ENCODE data around the gene WARS2. TPM values are rescaled to one million over a fixed set of nuclear protein-coding genes. Genes with fewer than 3 reads are reported as not detected.

The WARS2 gene
- total and polyA plus RNA-seq, 2 experiments from 2014 or later: 6.2 to 19.3 TPM

GRCh38 chr1:119083479-119083878, 57.0 kb downstream of the WARS2 start:
- H4K20me1 ChIP-seq (ENCODE audit: insufficient read depth, poor library complexity, severe bottlenecking): no peaks in the 10 kb centered on the region
- no peak overlapping the region for H2AFZ ChIP-seq
- H3K79me2 ChIP-seq: peaks cover 2% of the 10 kb centered on the region
- TF ChIP-seq EZH2 (IDR thresholded peaks at IDR 0.05; ENCODE audit: borderline replicate concordance): no peak
- no peak for TF ChIP-seq CTCF (IDR thresholded peaks at IDR 0.05; ENCODE audit: poor library complexity)
- no peak for TF ChIP-seq EZH2phosphoT487 (IDR thresholded peaks at IDR 0.05; ENCODE audit: low read depth, severe bottlenecking, unreplicated experiment)
- no peaks in the 10 kb centered on the region for H3K9me2 ChIP-seq (replicated peaks; ENCODE audit: insufficient read depth)
- H3K27me3 ChIP-seq: no peaks in the 10 kb centered on the region
- no peaks in the 10 kb centered on the region for H3K4me1 ChIP-seq (ENCODE audit: insufficient read depth)
- no peaks in the 10 kb centered on the region for H3K36me3 ChIP-seq (replicated peaks; ENCODE audit: insufficient read depth, low read depth)
- H3K4me3 ChIP-seq: no peak overlapping the region
- no peak overlapping the region for H3K4me2 ChIP-seq
- DNase-seq (ENCODE audit: low spot score): no peak
- 90% methylated on average over 1 of the region's 1 CpG for WGBS (ENCODE audit: low lambda C conversion rate, missing lambda C conversion rate)
- no peak overlapping the region for H3K27ac ChIP-seq
- H3K9me3 ChIP-seq (ENCODE audit: low read depth): no peaks in the 10 kb centered on the region

DNA sequence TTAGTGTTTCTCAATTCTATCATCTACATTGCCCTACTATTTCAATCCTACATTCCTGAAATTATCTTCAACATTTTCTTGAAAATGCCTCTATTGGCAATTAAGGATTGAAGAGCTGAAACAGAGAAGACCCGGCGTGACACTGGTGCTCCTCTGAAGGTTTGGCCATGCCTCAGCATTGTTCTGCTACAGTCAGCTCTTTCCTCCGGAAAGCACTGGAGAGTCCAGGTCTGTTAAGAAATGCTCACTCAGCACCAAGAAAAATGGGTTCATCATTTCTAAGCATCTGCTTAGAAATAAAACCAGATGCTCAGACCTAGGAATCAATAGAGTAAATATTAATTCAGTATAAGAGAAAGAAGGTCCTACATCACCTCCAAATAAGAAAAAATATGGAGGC, 58.8 kb downstream of the WARS2 start:
- H3K79me2 ChIP-seq: no peaks in the 10 kb centered on the region
- DNase-seq (ENCODE audit: low spot score): no peak
- H3K4me1 ChIP-seq (ENCODE audit: insufficient read depth): no peaks in the 10 kb centered on the region
- H3K9me2 ChIP-seq (replicated peaks; ENCODE audit: insufficient read depth): no peaks in the 10 kb centered on the region
- H3K4me3 ChIP-seq: no peak overlapping the region
- no peaks in the 10 kb centered on the region for H3K9me3 ChIP-seq (ENCODE audit: low read depth)
- no peaks in the 10 kb centered on the region for H4K20me1 ChIP-seq (ENCODE audit: insufficient read depth, poor library complexity, severe bottlenecking)
- no peak for TF ChIP-seq EZH2phosphoT487 (IDR thresholded peaks at IDR 0.05; ENCODE audit: low read depth, severe bottlenecking, unreplicated experiment)
- TF ChIP-seq CTCF (IDR thresholded peaks at IDR 0.05; ENCODE audit: poor library complexity): no peak
- no peak for TF ChIP-seq EZH2 (IDR thresholded peaks at IDR 0.05; ENCODE audit: borderline replicate concordance)
- 98% methylated on average over 3 of the region's 3 CpGs for WGBS (ENCODE audit: low lambda C conversion rate, missing lambda C conversion rate)
- H3K27me3 ChIP-seq: no peaks in the 10 kb centered on the region
- H2AFZ ChIP-seq: no peak overlapping the region
- no peaks in the 10 kb centered on the region for H3K36me3 ChIP-seq (replicated peaks; ENCODE audit: insufficient read depth, low read depth)
- H3K4me2 ChIP-seq: no peak overlapping the region
- H3K27ac ChIP-seq: no peak overlapping the region

- Histone ChIP-seq H4K20me1 (ENCODE audit: insufficient read depth, poor library complexity, severe bottlenecking) (no peaks in the 10 kb centered on the region), H3K36me3 (replicated peaks; ENCODE audit: insufficient read depth, low read depth) (no peaks in the 10 kb centered on the region), H3K4me3 (no peak overlapping the region), H3K9me2 (replicated peaks; ENCODE audit: insufficient read depth) (no peaks in the 10 kb centered on the region), H3K79me2 (no peaks in the 10 kb centered on the region), H2AFZ (no peak overlapping the region), H3K9me3 (ENCODE audit: low read depth) (no peaks in the 10 kb centered on the region), H3K4me2 (no peak overlapping the region), H3K27me3 (no peaks in the 10 kb centered on the region), H3K27ac (no peak overlapping the region), H3K4me1 (ENCODE audit: insufficient read depth) (no peaks in the 10 kb centered on the region)
- no peak for DNase-seq (ENCODE audit: low spot score)
- TF ChIP-seq CTCF (IDR thresholded peaks at IDR 0.05; ENCODE audit: poor library complexity) (no peak), EZH2 (IDR thresholded peaks at IDR 0.05; ENCODE audit: borderline replicate concordance) (no peak), EZH2phosphoT487 (IDR thresholded peaks at IDR 0.05; ENCODE audit: low read depth, severe bottlenecking, unreplicated experiment) (no peak)
Measured at GRCh38 chr1:119081267-119081666, 59.2 kb downstream of the WARS2 start.

GRCh38 chr1:119080586-119080985, 59.9 kb downstream of the WARS2 start:
- WGBS (ENCODE audit: low lambda C conversion rate, missing lambda C conversion rate): 57% methylated on average over 4 of the region's 4 CpGs
- no peaks in the 10 kb centered on the region for H3K36me3 ChIP-seq (replicated peaks; ENCODE audit: insufficient read depth, low read depth)
- H4K20me1 ChIP-seq (ENCODE audit: insufficient read depth, poor library complexity, severe bottlenecking): no peaks in the 10 kb centered on the region
- H2AFZ ChIP-seq: no peak overlapping the region
- DNase-seq (ENCODE audit: low spot score): no peak
- no peaks in the 10 kb centered on the region for H3K9me3 ChIP-seq (ENCODE audit: low read depth)
- H3K4me1 ChIP-seq (ENCODE audit: insufficient read depth): no peaks in the 10 kb centered on the region
- H3K79me2 ChIP-seq: no peaks in the 10 kb centered on the region
- H3K27me3 ChIP-seq: no peaks in the 10 kb centered on the region
- TF ChIP-seq EZH2 (IDR thresholded peaks at IDR 0.05; ENCODE audit: borderline replicate concordance): no peak
- no peak for TF ChIP-seq CTCF (IDR thresholded peaks at IDR 0.05; ENCODE audit: poor library complexity)
- no peak for TF ChIP-seq EZH2phosphoT487 (IDR thresholded peaks at IDR 0.05; ENCODE audit: low read depth, severe bottlenecking, unreplicated experiment)
- H3K9me2 ChIP-seq (replicated peaks; ENCODE audit: insufficient read depth): no peaks in the 10 kb centered on the region
- no peak overlapping the region for H3K4me3 ChIP-seq
- no peak overlapping the region for H3K27ac ChIP-seq
- H3K4me2 ChIP-seq: no peak overlapping the region

Data from hepatocyte (in vitro differentiated cells).